Measurements from ENCODE around the gene NPLOC4. TPM values are rescaled to one million over a fixed set of nuclear protein-coding genes. Genes with fewer than 3 reads are reported as not detected.

The NPLOC4 gene
- total RNA-seq, 1 donor from 2014 or later = 93.3 TPM

- DNase-seq (ENCODE audit: low spot score in 2 of 2, unreplicated experiment in 2 of 2) = no peak
- no peak for TF ChIP-seq CTCF (IDR thresholded peaks at IDR 0.05; ENCODE audit: unreplicated experiment)
- H3K27ac Mint-ChIP-seq = no peak overlapping the region
- no peaks in the 10 kb centered on the region for H3K9me3 Mint-ChIP-seq
- no peaks in the 10 kb centered on the region for H3K36me3 Mint-ChIP-seq
- H3K4me1 Mint-ChIP-seq = peaks cover 11% of the 10 kb centered on the region
- H3K27me3 Mint-ChIP-seq (ENCODE audit: low read depth) = peaks cover 9% of the 10 kb centered on the region
- no peak overlapping the region for H3K4me3 Mint-ChIP-seq
Measured at GRCh38 chr17:81524865-81525159, 112.1 kb downstream of the NPLOC4 start.

- no peaks in the 10 kb centered on the region for H3K9me3 Mint-ChIP-seq
- DNase-seq (ENCODE audit: low spot score in 2 of 2, unreplicated experiment in 2 of 2) = no peak
- H3K27me3 Mint-ChIP-seq (ENCODE audit: low read depth) = peaks cover 9% of the 10 kb centered on the region
- H3K4me3 Mint-ChIP-seq = no peak overlapping the region
- no peaks in the 10 kb centered on the region for H3K36me3 Mint-ChIP-seq
- peaks cover 11% of the 10 kb centered on the region for H3K4me1 Mint-ChIP-seq
- no peak overlapping the region for H3K27ac Mint-ChIP-seq
- no peak for TF ChIP-seq CTCF (IDR thresholded peaks at IDR 0.05; ENCODE audit: unreplicated experiment)
Measured at GRCh38 chr17:81524039-81524864, 112.7 kb downstream of the NPLOC4 start.

GRCh38 chr17:81523402-81524038, 113.4 kb downstream of the NPLOC4 start:
- Mint-ChIP-seq H3K27me3 (ENCODE audit: low read depth) (peaks cover 9% of the 10 kb centered on the region), H3K4me3 (no peak overlapping the region)
- peak; percentile 4 for TF ChIP-seq CTCF (IDR thresholded peaks at IDR 0.05; ENCODE audit: unreplicated experiment)

GRCh38 chr17:81522491-81523401, 114.2 kb downstream of the NPLOC4 start:
- no peak for DNase-seq (ENCODE audit: low spot score in 2 of 2, unreplicated experiment in 2 of 2)
- TF ChIP-seq CTCF (IDR thresholded peaks at IDR 0.05; ENCODE audit: unreplicated experiment) = peak; percentile 24
- Mint-ChIP-seq H3K27ac (no peak overlapping the region), H3K36me3 (no peaks in the 10 kb centered on the region), H3K4me1 (peaks cover 19% of the 10 kb centered on the region), H3K27me3 (ENCODE audit: low read depth) (peaks cover 13% of the 10 kb centered on the region), H3K4me3 (no peak overlapping the region), H3K9me3 (no peaks in the 10 kb centered on the region)

More at GRCh38 chr17:81523402-81524038, 113.4 kb downstream of the NPLOC4 start:
- no peak overlapping the region for H3K27ac Mint-ChIP-seq
- H3K9me3 Mint-ChIP-seq = no peaks in the 10 kb centered on the region
- no peak for DNase-seq (ENCODE audit: low spot score in 2 of 2, unreplicated experiment in 2 of 2)
- peaks cover 12% of the 10 kb centered on the region for H3K4me1 Mint-ChIP-seq
- H3K36me3 Mint-ChIP-seq = no peaks in the 10 kb centered on the region

GRCh38 chr17:81520021-81520901, 116.7 kb downstream of the NPLOC4 start:
- DNase-seq (ENCODE audit: low spot score in 2 of 2, unreplicated experiment in 2 of 2) = no peak
- TF ChIP-seq CTCF (IDR thresholded peaks at IDR 0.05; ENCODE audit: unreplicated experiment) = no peak
- H3K4me3 Mint-ChIP-seq = peak overlapping the region; percentile 44
- no peaks in the 10 kb centered on the region for H3K36me3 Mint-ChIP-seq
- H3K4me1 Mint-ChIP-seq = peaks cover 31% of the 10 kb centered on the region
- peaks cover 13% of the 10 kb centered on the region for H3K27me3 Mint-ChIP-seq (ENCODE audit: low read depth)
- no peak overlapping the region for H3K27ac Mint-ChIP-seq
- no peaks in the 10 kb centered on the region for H3K9me3 Mint-ChIP-seq

Measured in mesothelial cell of epicardium (in vitro differentiated cells).